HG03432 (cell line): Measurements from ENCODE around the gene GPRC5A.

Experiments
- ATAC-seq: cut with Tn5 transposase; IDR thresholded peaks from one replicate; pipeline ENCODE4 v1.9.1; 2021; ENCODE audit warnings: mild to moderate bottlenecking, moderate library complexity; ENCODE audit not compliant: unreplicated experiment

GPRC5A gene

GRCh38 chr12:12938541-12938940 is 47.2 kb downstream of the GPRC5A start:
- no peak for ATAC-seq

DNA sequence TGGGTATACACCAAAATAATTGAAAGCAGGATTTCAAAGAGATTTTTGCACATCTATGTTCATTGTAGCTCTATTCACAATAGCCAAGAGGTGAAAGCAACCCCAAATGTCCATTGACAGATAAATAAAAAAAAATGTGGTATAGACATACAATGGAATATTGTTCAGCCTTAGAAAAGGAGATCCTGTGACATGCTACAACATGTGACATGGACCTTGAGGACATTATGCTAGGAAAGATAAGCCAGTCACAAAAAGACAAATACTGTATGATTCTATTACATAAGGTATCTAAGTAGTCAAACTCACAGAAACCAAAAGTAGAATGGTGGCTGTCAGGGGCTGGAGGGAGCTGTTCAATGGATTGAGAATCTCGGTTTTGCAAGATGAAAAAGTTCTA is 48.5 kb downstream of the GPRC5A start:
- ATAC-seq, result no peak

DNA sequence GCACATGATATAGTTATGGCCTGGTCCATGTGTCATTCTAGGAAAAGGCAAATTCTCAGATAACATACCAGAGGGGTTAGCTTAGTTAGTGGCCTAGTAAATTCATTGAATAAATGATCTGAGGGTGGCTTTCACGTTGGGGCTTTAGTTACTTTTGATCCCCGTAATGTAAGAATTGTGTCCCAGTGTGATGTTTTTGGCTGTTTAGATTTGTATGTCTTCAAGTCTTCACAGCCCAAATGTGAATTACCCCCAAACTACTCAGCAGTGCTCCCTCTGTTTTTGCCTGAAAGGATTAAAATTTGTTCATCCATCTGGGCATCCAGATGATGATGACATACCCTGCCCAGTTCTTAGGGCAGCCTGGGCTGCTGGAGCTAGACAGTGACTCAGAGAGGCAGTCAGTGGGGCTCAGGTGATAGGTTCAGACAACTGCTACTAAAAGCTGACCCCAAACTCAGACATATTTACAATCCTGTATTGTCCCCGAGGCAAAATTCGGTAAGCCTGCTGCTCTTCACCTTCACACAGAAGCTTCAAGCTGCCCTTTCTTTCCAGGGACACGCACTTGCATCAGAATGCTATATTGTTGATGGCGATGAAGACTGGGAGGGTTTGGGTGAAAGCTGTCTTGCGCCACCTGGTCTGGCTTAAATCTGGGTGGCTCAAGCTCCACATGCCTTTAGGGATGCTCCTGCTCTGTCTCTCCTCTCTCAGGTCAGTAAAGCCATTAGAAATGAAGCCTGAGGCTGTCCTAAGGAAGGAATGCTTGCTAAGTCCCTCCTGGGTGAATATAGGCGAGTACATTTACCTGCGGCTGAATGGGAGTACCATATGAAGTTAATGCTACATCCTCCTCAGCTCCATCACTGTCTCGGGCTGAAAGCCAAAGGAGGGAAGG is 50.3 kb downstream of the GPRC5A start:
- no peak for ATAC-seq

DNA sequence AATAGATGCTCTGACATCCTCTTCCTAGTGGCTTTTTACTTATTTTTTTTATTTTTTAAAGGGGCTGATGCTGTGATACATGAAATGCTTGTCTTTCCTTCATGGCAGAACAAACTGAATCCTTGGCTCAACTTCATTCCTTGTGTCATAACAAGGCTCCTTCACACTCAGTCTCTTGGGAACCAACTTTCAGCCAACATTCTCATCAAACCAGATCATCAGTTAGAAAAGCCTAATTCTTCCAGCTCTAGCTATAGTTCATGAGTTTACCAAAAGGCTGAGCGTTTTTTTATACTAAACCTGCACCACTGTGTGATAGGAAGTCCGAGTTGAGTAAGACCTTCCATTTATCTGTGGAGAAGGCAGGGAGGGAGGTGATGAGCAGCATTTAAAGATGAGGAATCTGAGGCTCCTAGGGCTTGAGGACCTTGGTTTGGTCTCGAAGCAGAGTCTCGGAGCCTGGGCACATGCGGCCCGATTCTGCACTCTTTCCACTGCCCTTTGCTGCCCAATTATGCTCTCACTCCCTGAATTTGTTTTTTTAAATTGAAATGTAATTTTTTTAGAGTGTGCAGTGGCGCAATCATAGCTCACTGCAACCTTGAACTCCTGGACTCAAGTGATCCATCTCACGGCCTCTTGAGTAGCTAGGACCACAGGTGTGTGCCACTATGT is 52.4 kb downstream of the GPRC5A start:
- ATAC-seq, result no peak

GRCh38 chr12:12945591-12945990 is 54.2 kb downstream of the GPRC5A start:
- no peak for ATAC-seq

DNA sequence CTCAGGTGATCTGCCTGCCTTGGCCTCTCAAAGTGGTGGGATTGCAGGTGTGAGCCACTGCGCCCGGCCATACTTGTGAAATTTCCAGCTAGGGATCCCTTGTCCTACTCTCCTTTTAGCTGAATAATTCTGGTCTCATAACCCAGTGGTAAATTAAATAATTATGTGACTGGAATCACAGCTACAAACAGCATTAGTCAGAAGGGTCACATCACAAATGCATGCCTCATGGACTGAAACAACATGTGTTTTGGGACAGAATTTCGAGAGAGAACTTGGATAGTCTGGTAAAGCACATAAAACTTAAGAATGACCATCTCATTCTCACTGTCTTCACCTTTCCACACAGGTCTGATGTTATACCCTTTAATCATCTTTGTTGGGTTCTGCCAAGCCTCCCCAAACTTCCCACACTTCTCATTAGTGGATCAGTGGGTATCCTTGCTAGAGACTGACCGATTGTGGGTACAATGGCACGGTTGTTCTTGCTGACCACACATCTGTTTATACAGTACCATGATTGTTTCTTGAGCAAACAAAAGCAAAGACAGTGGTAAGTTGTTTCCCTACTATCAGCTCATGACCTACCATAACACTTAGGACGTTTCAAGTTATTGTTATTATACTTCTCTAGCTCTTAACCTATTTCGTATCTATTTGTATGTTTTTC is 55.5 kb downstream of the GPRC5A start:
- ATAC-seq, result no peak

DNA sequence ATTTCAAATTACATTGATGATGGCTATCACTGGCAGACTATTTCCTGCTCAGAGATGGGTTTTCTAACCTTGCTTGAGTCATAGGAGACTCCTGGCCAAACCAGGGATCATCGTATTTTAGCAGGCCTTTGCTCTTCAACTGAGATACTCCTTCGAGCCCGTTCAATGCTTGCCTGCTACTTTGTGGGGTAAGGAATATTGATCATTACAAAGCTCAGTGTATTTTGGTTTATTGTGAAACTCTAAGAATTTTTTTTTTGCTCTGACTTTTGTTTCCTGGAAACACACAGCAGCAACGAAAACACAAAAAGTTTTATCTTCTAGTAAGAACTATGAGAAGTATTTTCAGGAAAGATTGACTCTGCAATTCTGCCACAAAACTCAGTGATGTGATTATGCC is 56.5 kb downstream of the GPRC5A start:
- ATAC-seq, result no peak

GRCh38 chr12:12951504-12951903 is 60.1 kb downstream of the GPRC5A start:
- no peak for ATAC-seq

DNA sequence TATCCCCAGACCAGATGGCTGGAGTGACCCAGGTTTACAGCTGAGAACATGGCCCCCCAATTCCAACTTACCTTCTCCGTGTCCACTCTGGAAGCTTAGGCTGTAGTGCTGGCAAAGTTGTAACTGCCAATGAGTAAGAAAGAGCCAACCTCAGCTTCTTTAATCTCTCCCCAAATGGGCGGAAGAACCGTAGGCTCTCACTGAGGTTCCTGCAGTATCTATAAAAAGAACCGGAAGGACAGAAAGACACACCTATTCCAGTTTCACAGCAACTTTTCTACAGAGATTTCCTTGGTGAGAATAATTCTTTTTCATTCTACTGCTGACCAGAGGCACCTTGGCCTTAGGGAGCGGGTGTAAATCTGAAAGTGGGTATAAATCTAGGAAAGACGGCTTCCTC is 60.7 kb downstream of the GPRC5A start, which contains the start of gene GPRC5D:
Gene GPRC5D (minus strand): TSS at position 135 of the 400 bp plus-strand sequence. CDS start 1,786 bp downstream, outside the sequence.
- ATAC-seq, result no peak

- ATAC-seq, result no peak
Measured at GRCh38 chr12:12954356-12954755, 63.0 kb downstream of the GPRC5A start.

DNA sequence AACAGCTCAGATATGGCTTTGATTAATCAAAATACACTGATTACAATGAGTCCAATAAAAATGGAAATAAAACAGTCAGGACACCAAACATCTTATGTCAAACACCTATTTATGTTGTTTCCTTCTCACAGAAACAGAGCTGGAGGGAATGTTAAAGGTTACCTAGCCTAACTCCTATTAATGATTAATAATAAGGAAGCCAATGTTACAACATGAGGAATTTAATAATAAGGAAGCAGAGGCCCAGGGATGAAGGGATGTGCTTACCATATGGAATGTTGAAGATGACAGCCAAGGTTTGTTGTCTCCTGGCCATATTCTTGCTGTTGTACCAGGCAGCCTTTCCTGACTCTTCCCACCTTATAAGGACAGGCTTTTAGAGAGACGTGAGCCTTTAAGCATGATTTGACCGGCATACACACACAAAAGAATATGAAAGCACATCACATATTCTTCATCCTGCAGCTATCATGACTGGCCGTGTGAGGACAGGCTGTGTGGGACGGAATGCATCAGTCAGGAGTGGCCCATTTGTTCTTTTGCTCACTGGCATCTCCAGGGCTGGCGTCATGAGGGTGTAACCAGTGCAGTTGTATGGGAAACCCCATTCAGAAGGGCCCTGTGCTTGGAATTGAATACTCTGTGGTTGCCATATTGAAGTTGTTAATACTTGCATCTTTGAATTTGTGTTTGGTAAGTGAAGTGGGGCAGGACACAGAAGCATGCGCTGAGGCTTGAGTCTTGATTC is 63.7 kb downstream of the GPRC5A start:
- no peak for ATAC-seq

DNA sequence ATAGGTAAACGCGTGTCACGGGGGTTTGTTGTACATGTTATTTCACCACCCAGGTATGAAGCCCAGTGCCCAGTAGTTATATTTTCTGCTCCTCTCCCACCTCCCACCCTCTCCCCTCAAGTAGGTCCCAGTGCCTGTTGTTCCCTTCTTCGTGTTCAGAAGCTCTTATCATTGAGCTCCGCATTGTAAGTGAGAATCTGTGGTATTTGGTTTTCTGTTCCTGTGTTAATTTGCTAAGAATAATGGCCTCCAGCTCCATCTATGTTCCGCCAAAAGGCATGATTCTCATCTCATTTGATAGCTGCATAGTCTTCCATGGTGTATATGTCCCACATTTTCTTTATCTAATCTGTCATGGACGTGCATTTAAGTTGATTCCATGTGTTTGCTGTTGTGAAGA is 67.5 kb downstream of the GPRC5A start:
- ATAC-seq, result no peak

DNA sequence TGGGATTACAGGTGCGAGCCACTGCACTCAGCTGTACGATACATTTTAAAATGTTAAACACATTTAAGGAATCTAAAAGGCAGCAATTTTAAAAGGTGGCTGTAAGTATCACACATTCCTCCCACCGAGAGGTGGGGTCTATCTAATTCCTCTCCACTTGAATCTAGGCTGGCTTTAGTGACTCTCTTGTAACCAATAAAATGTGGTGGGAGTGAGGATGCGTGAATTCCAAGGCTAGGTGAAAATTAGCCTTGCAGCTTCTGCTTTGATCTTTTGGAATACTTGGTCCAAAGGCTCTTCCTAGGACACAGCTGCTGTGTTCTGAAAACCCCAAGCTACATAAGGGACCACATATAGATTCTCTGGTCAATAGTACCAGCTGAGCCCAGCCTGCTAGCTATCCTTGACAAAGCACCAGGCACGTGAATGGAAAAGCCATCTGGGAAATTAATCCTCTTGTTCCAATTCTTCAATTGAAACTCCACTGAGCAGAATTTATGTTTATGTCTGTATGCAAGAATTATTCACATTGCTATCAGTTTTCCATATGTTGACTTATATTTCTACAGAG is 69.4 kb downstream of the GPRC5A start:
- no peak for ATAC-seq

GRCh38 chr12:12964255-12964654 is 72.9 kb downstream of the GPRC5A start:
- no peak for ATAC-seq

GRCh38 chr12:12965836-12966235 is 74.5 kb downstream of the GPRC5A start:
- no peak for ATAC-seq
